Activated CD4-positive, alpha-beta memory T cell treated with anti-CD3 and anti-CD28 coated beads for 36 hours (primary cell): ENCODE data around the gene USP32. TPM values are rescaled to one million over a fixed set of nuclear protein-coding genes. Genes with fewer than 3 reads are reported as not detected.
"Not testable (repeated sequence)": the region's sequence is repeated elsewhere in the genome, so short reads cannot be mapped to it uniquely, and the experiment has no call there.

Experiments
- CTCF ChIA-PET: fragments of 350-600 bp; sonication (Branson Sonifier 250); formaldehyde crosslinking; loops from one replicate; lab custom pipeline; 2021; ENCODE audit warnings: antibody characterized with exemption, inconsistent platforms; lab: Charles Lee
- POLR2A ChIA-PET: fragments of 350-600 bp; sonication (Branson Sonifier 250); formaldehyde crosslinking; loops from one replicate; lab custom pipeline; 2021; ENCODE audit warnings: antibody characterized with exemption; lab: Charles Lee
- DNase-seq: peaks from one replicate; pipeline ENCODE4 v3.0.0-alpha.2; 2020
- H3K27ac Mint-ChIP-seq: one replicate; pipeline ENCODE4 v1.8.0; 2021; ENCODE audit warnings: mixed read lengths
- H3K27me3 Mint-ChIP-seq: one replicate; pipeline ENCODE4 v1.8.0; 2021; ENCODE audit warnings: mixed read lengths
- H3K36me3 Mint-ChIP-seq: one replicate; pipeline ENCODE4 v1.8.0; 2021; ENCODE audit warnings: mixed read lengths
- H3K4me1 Mint-ChIP-seq: one replicate; pipeline ENCODE4 v1.8.0; 2021; ENCODE audit warnings: low read depth, mixed read lengths
- H3K4me3 Mint-ChIP-seq: one replicate; pipeline ENCODE4 v1.8.0; 2021; ENCODE audit warnings: mild to moderate bottlenecking, mixed read lengths
- H3K9me3 Mint-ChIP-seq: one replicate; pipeline ENCODE4 v1.8.0; 2021; ENCODE audit warnings: mixed read lengths
- intact Hi-C: fragments of 100-400 bp; cut with micrococcal nuclease; formaldehyde crosslinking; loops from one replicate; pipeline ENCODE4 v1.15.1; 2023
- total RNA-seq, 2 experiments: library from RNA; stranded (reverse); gene quantifications; one replicate each; pipeline ENCODE4 v1.2.3, GENCODE V29; 2021

USP32 gene
- total RNA-seq, 2 experiments from 2014 or later, result 34.4 to 35.8 TPM

- no peak for DNase-seq
- Mint-ChIP-seq H3K4me1 (no peaks in the 10 kb centered on the region), H3K27me3 (no peaks in the 10 kb centered on the region), H3K9me3 (no peaks in the 10 kb centered on the region), H3K4me3 (no peak overlapping the region), H3K27ac (no peak overlapping the region), H3K36me3 (peaks cover 20% of the 10 kb centered on the region)
- ChIA-PET POLR2A (no interaction called here), CTCF (interaction anchor here (1.9 kb wide), 1 partner anchor 17 kb away, joined by 4 read pairs; no protein-coding TSS in a partner anchor)
- intact Hi-C loops, result no loop called here
These were observed 144.0 kb downstream of the USP32 start for GRCh38 chr17:60247836-60248461.

- Mint-ChIP-seq H3K36me3 (peaks cover 20% of the 10 kb centered on the region), H3K27ac (no peak overlapping the region), H3K9me3 (peaks cover 8% of the 10 kb centered on the region), H3K4me1 (no peaks in the 10 kb centered on the region), H3K4me3 (no peak overlapping the region), H3K27me3 (no peaks in the 10 kb centered on the region)
- ChIA-PET POLR2A (no interaction called here), CTCF (no interaction called here)
- DNase-seq, result no peak
- intact Hi-C loops, result no loop called here
These were observed 147.3 kb downstream of the USP32 start for GRCh38 chr17:60244656-60245055.

GRCh38 chr17:60240290-60240689 is 151.6 kb downstream of the USP32 start:
- intact Hi-C loops, result no loop called here
- no peaks in the 10 kb centered on the region for H3K4me1 Mint-ChIP-seq
- no peak overlapping the region for H3K4me3 Mint-ChIP-seq
- ChIA-PET CTCF (interaction anchor here (1.4 kb wide), 1 partner anchor 181 kb away, joined by 3 read pairs; no protein-coding TSS in a partner anchor), POLR2A (no interaction called here)
- peaks cover 9% of the 10 kb centered on the region for H3K36me3 Mint-ChIP-seq
- no peak for DNase-seq
- H3K27me3 Mint-ChIP-seq, result no peaks in the 10 kb centered on the region
- H3K27ac Mint-ChIP-seq, result no peak overlapping the region
- H3K9me3 Mint-ChIP-seq, result peaks cover 8% of the 10 kb centered on the region

- ChIA-PET CTCF (interaction anchor here (0.9 to 1.7 kb wide), 7 partner anchors 11 to 354 kb away, joined by 3 to 5 read pairs (median 3); no protein-coding TSS in a partner anchor), POLR2A (interaction anchor here (0.7 kb wide), 1 partner anchor 39 kb away, joined by 3 read pairs; no protein-coding TSS in a partner anchor)
- no peak for DNase-seq
- Mint-ChIP-seq H3K4me3 (no peak overlapping the region), H3K9me3 (no peaks in the 10 kb centered on the region), H3K27ac (no peak overlapping the region), H3K4me1 (peaks cover 7% of the 10 kb centered on the region), H3K36me3 (peaks cover 9% of the 10 kb centered on the region), H3K27me3 (no peaks in the 10 kb centered on the region)
- intact Hi-C loops, result loop anchor here (5.0 kb wide), 1 partner anchor 206 kb away; no protein-coding TSS in a partner anchor
These were observed 160.2 kb downstream of the USP32 start for GRCh38 chr17:60231691-60232090.

- Mint-ChIP-seq H3K9me3 (no peaks in the 10 kb centered on the region), H3K4me3 (no peak overlapping the region), H3K4me1 (peaks cover 7% of the 10 kb centered on the region), H3K27me3 (no peaks in the 10 kb centered on the region), H3K36me3 (peaks cover 9% of the 10 kb centered on the region), H3K27ac (no peak overlapping the region)
- intact Hi-C loops, result loop anchor here (5.0 kb wide), 1 partner anchor 206 kb away; no protein-coding TSS in a partner anchor
- POLR2A ChIA-PET, result interaction anchor here (0.7 kb wide), 1 partner anchor 38 kb away, joined by 3 read pairs; no protein-coding TSS in a partner anchor
- CTCF ChIA-PET, result interaction anchor here (0.9 to 1.7 kb wide), 8 partner anchors 11 to 355 kb away, joined by 3 to 5 read pairs (median 3); no protein-coding TSS in a partner anchor
- no peak for DNase-seq
These were observed 160.7 kb downstream of the USP32 start for GRCh38 chr17:60231234-60231633.

DNA sequence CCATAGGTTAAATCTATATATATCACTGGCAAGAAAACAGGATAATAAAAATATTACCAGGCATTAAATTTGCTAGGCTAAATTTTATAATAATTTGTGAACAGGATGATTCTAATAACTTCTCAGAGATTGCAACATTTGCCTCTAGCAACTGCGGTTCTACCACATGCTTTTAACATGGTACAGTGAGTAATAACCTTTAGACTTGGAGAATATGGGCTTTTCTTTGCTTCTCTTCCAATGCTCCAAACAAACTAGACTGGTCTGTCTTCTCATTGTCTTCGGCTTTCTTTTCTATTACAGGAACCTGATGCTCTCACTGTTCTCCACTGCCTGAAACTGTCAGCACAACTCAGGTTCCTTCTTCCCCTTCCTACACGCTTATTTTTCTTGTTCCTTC is 161.6 kb downstream of the USP32 start:
- H3K4me1 Mint-ChIP-seq, result peaks cover 7% of the 10 kb centered on the region
- POLR2A ChIA-PET, result no interaction called here
- H3K9me3 Mint-ChIP-seq, result no peaks in the 10 kb centered on the region
- no peak overlapping the region for H3K4me3 Mint-ChIP-seq
- CTCF ChIA-PET, result interaction anchor here (0.6 to 1.7 kb wide), 6 partner anchors 18 to 426 kb away, joined by 3 to 5 read pairs (median 4); no protein-coding TSS in a partner anchor
- H3K36me3 Mint-ChIP-seq, result peaks cover 8% of the 10 kb centered on the region
- no peak overlapping the region for H3K27ac Mint-ChIP-seq
- no peaks in the 10 kb centered on the region for H3K27me3 Mint-ChIP-seq
- intact Hi-C loops, result loop anchor here (5.0 kb wide), 1 partner anchor 207 kb away; no protein-coding TSS in a partner anchor
- DNase-seq, result no peak

GRCh38 chr17:60229188-60229802 is 162.6 kb downstream of the USP32 start:
- peaks cover 2% of the 10 kb centered on the region for H3K36me3 Mint-ChIP-seq
- intact Hi-C loops, result no loop called here
- H3K4me1 Mint-ChIP-seq, result peaks cover 7% of the 10 kb centered on the region
- no peaks in the 10 kb centered on the region for H3K27me3 Mint-ChIP-seq
- no peak overlapping the region for H3K27ac Mint-ChIP-seq
- CTCF ChIA-PET, result no interaction called here
- POLR2A ChIA-PET, result no interaction called here
- H3K9me3 Mint-ChIP-seq, result no peaks in the 10 kb centered on the region
- no peak for DNase-seq
- no peak overlapping the region for H3K4me3 Mint-ChIP-seq

GRCh38 chr17:60227276-60227675 is 164.7 kb downstream of the USP32 start:
- not testable (repeated sequence) for DNase-seq

GRCh38 chr17:60224064-60224463 is 167.9 kb downstream of the USP32 start:
- Mint-ChIP-seq H3K9me3 (no peaks in the 10 kb centered on the region), H3K4me1 (no peaks in the 10 kb centered on the region), H3K27me3 (no peaks in the 10 kb centered on the region), H3K27ac (no peak overlapping the region), H3K36me3 (peaks cover 13% of the 10 kb centered on the region), H3K4me3 (no peak overlapping the region)
- POLR2A ChIA-PET, result interaction anchor here (1.2 kb wide), 1 partner anchor 17 kb away, joined by 3 read pairs; no protein-coding TSS in a partner anchor
- CTCF ChIA-PET, result interaction anchor here (1.1 kb wide), 1 partner anchor 246 kb away, joined by 3 read pairs; no protein-coding TSS in a partner anchor
- DNase-seq, result no peak
- intact Hi-C loops, result no loop called here

More at GRCh38 chr17:60227276-60227675, 164.7 kb downstream of the USP32 start:
- H3K4me1 Mint-ChIP-seq, CTCF ChIA-PET, H3K27me3 Mint-ChIP-seq, H3K9me3 Mint-ChIP-seq, H3K27ac Mint-ChIP-seq, H3K36me3 Mint-ChIP-seq, H3K4me3 Mint-ChIP-seq, intact Hi-C loops, POLR2A ChIA-PET: not testable (repeated sequence)

DNA sequence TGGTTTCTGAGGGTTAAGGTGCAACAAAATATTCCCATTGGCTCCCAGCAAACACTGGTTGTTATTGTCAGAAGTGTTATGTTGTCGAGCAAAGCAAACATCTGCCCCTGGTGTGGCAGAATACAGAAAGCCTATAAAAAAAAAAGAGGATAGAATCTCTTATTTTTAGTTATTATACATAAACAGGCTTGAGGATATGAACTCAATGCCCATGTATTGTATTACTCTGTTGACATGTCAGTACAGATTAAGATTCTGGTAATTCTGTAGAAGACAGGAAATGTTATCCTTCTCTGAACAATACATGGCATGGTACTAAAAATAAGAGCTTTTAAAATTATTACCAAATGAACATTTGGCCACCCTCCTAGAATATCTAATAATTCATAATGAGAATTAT is 168.5 kb downstream of the USP32 start:
- Mint-ChIP-seq H3K36me3 (peaks cover 13% of the 10 kb centered on the region), H3K9me3 (no peaks in the 10 kb centered on the region), H3K27me3 (no peaks in the 10 kb centered on the region), H3K27ac (no peak overlapping the region), H3K4me3 (no peak overlapping the region), H3K4me1 (no peaks in the 10 kb centered on the region)
- intact Hi-C loops, result no loop called here
- POLR2A ChIA-PET, result interaction anchor here (1.2 kb wide), 1 partner anchor 18 kb away, joined by 3 read pairs; no protein-coding TSS in a partner anchor
- CTCF ChIA-PET, result interaction anchor here (1.1 kb wide), 1 partner anchor 247 kb away, joined by 3 read pairs; no protein-coding TSS in a partner anchor
- DNase-seq, result no peak

DNA sequence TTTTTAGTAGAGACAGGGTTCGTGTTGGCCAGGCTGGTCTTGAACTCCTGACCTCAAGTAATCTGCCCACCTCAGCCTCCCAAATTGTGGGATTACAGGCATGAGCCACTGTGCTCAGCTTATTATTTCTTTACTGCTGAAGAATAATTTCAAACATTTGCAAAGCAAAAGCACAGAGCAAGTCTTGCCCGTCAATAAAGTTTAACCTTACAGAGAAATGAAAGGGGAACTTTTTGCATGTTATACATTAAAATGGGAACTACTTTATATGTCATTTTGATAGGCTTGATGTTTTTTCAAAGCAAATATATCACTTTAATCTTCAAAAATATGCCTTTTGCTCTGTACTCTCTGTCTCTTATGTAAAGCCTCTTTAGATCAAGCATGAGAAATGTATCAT is 173.2 kb downstream of the USP32 start:
- CTCF ChIA-PET, DNase-seq: not testable (repeated sequence)

DNA sequence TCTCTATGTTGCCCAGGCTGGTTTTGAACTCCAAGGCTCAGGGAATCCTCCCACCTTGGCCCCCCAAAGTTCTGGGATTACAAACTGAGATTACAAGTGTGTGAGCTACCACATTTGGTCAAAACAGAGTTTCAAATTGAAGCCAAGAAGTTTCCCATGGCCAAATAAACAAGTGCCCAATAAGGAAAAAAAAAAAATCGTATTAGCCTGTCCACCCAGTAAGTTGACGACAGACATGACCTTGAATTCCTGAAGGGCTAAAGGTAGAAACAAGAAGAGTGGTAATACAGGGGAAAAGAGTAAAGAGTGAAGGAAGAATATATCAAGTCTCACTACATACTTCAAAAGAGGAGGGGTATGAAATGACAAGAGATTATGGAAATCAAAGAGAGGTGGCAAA is 176.0 kb downstream of the USP32 start:
- POLR2A ChIA-PET, H3K9me3 Mint-ChIP-seq, H3K27me3 Mint-ChIP-seq, H3K27ac Mint-ChIP-seq, intact Hi-C loops, H3K36me3 Mint-ChIP-seq, DNase-seq, H3K4me1 Mint-ChIP-seq, H3K4me3 Mint-ChIP-seq, CTCF ChIA-PET: not testable (repeated sequence)

More for the DNA sequence above, 173.2 kb downstream of the USP32 start:
- H3K27me3 Mint-ChIP-seq, H3K4me1 Mint-ChIP-seq, intact Hi-C loops, H3K4me3 Mint-ChIP-seq, POLR2A ChIA-PET, H3K27ac Mint-ChIP-seq, H3K9me3 Mint-ChIP-seq: not testable (repeated sequence)
- H3K36me3 Mint-ChIP-seq, result peaks cover 11% of the 10 kb centered on the region
